Panc1 (cell line): ENCODE measurements around the gene TDO2. TPM values are rescaled to one million over a fixed set of nuclear protein-coding genes. Genes with fewer than 3 reads are reported as not detected.

ENCODE experiments used
- ATAC-seq: fragments of 200-7000 bp; cut with Tn5 transposase; 2 replicates; pipeline ENCODE4 v1.9.1; 2020; ENCODE audit warnings: mild to moderate bottlenecking, moderate library complexity
- BruUV-seq: library from RNA; stranded (reverse); fragments of 400-500 nt; replicated peaks from 2 replicates; lab custom pipeline; 2021; lab: Mats Ljungman, UMichigan
- CTCF ChIA-PET: fragments of 300-600 bp; sonication (Branson Sonifier 250); formaldehyde crosslinking; loops from one replicate; lab custom pipeline; 2022; ENCODE audit warnings: antibody characterized with exemption; lab: Charles Lee
- POLR2A ChIA-PET: fragments of 300-600 bp; sonication (Branson Sonifier 250); formaldehyde crosslinking; loops from one replicate; lab custom pipeline; 2022; ENCODE audit warnings: antibody characterized with exemption; lab: Charles Lee
- DNase-seq: peaks from one replicate; pipeline ENCODE4 v3.0.0-alpha.2; 2010; ENCODE audit warnings: low read depth, low spot score
- H3K27ac ChIP-seq: 2 replicates; pipeline ENCODE4 v1.5.1; 2011; ENCODE audit warnings: mild to moderate bottlenecking, low read length, inconsistent platforms
- H3K27me3 ChIP-seq: fragments of 200-500 bp; sonication (Bioruptor generic); 2 replicates; pipeline ENCODE4 v1.6.0; 2014; ENCODE audit warnings: low read length, inconsistent platforms; ENCODE audit not compliant: control insufficient read depth, insufficient read depth
- H3K36me3 ChIP-seq: fragments of 200-500 bp; sonication (Bioruptor generic); 2 replicates; pipeline ENCODE4 v1.5.1; 2014; ENCODE audit warnings: inconsistent platforms, mild to moderate bottlenecking, low read length, moderate library complexity; ENCODE audit not compliant: control insufficient read depth, insufficient read depth
- H3K4me1 ChIP-seq: 2 replicates; pipeline ENCODE4 v1.5.1; 2011; ENCODE audit warnings: inconsistent platforms, mild to moderate bottlenecking, low read length, moderate library complexity; ENCODE audit not compliant: control insufficient read depth, insufficient read depth
- H3K4me3 ChIP-seq, 2 experiments: 2 replicates each; pipeline ENCODE4 v1.5.1; 2011 to 2012; ENCODE audit warnings: low read depth in 2 of 2, low read length in 2 of 2, mild to moderate bottlenecking in 2 of 2, inconsistent platforms in 1 of 2, moderate library complexity in 1 of 2
- H3K9me3 ChIP-seq: fragments of 200-500 bp; sonication (Bioruptor generic); 2 replicates; pipeline ENCODE4 v1.5.1; 2014; ENCODE audit warnings: low read depth, mild to moderate bottlenecking, inconsistent platforms, low read length, moderate library complexity; ENCODE audit not compliant: control insufficient read depth, insufficient read depth
- POLR2AphosphoS5 ChIP-seq: IDR thresholded peaks from 2 replicates; pipeline ENCODE4 v1.6.1; 2012; ENCODE audit warnings: mild to moderate bottlenecking, low read depth, low read length, moderate library complexity
- SIN3A ChIP-seq: IDR thresholded peaks from 2 replicates; pipeline ENCODE4 v1.6.1; 2012; ENCODE audit warnings: low read depth, mild to moderate bottlenecking, low read length, moderate library complexity, borderline replicate concordance; ENCODE audit not compliant: insufficient read depth
- TCF7L2 ChIP-seq: IDR thresholded peaks from 2 replicates; pipeline ENCODE4 v1.6.1; 2011; ENCODE audit warnings: mild to moderate bottlenecking, low read depth, low read length, inconsistent platforms
- in situ Hi-C: cut with HindIII; loops from 2 replicates; pipeline ENCODE4 v1.10.0; 2016; ENCODE audit warnings: low sequenced_read_pairs, low pct_unique_long_range_greater_than_20kb
- intact Hi-C: fragments of 100-400 bp; cut with micrococcal nuclease; formaldehyde crosslinking; loops from one replicate; pipeline ENCODE4 v1.10.0; 2022; ENCODE audit not compliant: unreplicated experiment
- total RNA-seq: library from RNA; stranded (reverse); gene quantifications from one replicate; pipeline ENCODE4 v1.2.1, GENCODE V29; 2021; ENCODE audit not compliant: unreplicated experiment
- TF ChIP-seq, protein P1 (sequence below), 2 experiments: IDR thresholded peaks; 2 replicates each; pipeline ENCODE4 v1.6.1; 2011 to 2012; ENCODE audit warnings: low read depth in 2 of 2, control low read depth in 1 of 2, low read length in 1 of 2, mild to moderate bottlenecking in 1 of 2, moderate library complexity in 1 of 2; ENCODE audit not compliant: insufficient read depth in 1 of 2
- TF ChIP-seq, protein P2 (sequence below): fragments of 450-650 bp; IDR thresholded peaks from 2 replicates; pipeline ENCODE4 v1.5.1; 2017; ENCODE audit warnings: mild to moderate bottlenecking

Gene TDO2
- total RNA-seq, 1 experiment from 2014 or later, result 0.13 TPM

DNA sequence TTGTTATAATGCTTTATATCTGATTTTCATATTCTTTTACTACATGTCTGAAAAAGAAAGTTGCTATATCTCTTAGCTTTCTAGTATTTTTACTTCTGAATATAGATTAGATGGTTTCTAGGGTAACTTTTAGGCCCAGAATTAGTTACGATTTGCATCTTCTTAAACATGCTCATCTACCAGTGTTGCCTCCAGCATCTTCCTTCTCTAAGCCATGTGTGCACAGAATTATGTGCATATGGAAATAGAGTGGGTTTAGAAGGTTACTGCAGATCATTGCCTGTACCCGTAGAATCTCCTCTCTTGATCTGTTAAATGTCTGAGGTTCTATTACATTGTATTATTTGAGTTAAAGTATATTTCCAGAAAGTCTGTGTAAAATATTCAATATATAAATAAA is 2.5 kb upstream of the TDO2 start:
- intact Hi-C loops (loop anchor here (10.0 kb wide), 1 partner anchor 76 kb away; no protein-coding TSS in a partner anchor), in situ Hi-C loops (no loop called here)
- ChIA-PET CTCF (no interaction called here), POLR2A (no interaction called here)
- no peaks in the 10 kb centered on the region for H3K4me1 ChIP-seq
- H3K27ac ChIP-seq, result no peak overlapping the region
- no peaks in the 10 kb centered on the region for H3K27me3 ChIP-seq
- no TSS peak for BruUV-seq
- H3K4me3 ChIP-seq, result no peak overlapping the region
- no peaks in the 10 kb centered on the region for H3K9me3 ChIP-seq
- ATAC-seq, result no peak
- H3K36me3 ChIP-seq, result no peaks in the 10 kb centered on the region
- DNase-seq, result no peak
- TF ChIP-seq, protein P1, sequence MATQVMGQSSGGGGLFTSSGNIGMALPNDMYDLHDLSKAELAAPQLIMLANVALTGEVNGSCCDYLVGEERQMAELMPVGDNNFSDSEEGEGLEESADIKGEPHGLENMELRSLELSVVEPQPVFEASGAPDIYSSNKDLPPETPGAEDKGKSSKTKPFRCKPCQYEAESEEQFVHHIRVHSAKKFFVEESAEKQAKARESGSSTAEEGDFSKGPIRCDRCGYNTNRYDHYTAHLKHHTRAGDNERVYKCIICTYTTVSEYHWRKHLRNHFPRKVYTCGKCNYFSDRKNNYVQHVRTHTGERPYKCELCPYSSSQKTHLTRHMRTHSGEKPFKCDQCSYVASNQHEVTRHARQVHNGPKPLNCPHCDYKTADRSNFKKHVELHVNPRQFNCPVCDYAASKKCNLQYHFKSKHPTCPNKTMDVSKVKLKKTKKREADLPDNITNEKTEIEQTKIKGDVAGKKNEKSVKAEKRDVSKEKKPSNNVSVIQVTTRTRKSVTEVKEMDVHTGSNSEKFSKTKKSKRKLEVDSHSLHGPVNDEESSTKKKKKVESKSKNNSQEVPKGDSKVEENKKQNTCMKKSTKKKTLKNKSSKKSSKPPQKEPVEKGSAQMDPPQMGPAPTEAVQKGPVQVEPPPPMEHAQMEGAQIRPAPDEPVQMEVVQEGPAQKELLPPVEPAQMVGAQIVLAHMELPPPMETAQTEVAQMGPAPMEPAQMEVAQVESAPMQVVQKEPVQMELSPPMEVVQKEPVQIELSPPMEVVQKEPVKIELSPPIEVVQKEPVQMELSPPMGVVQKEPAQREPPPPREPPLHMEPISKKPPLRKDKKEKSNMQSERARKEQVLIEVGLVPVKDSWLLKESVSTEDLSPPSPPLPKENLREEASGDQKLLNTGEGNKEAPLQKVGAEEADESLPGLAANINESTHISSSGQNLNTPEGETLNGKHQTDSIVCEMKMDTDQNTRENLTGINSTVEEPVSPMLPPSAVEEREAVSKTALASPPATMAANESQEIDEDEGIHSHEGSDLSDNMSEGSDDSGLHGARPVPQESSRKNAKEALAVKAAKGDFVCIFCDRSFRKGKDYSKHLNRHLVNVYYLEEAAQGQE (IDR thresholded peaks at IDR 0.05; ENCODE audit: insufficient read depth in 1 of 2, low read depth in 2 of 2, low read length in 1 of 2), result no peak
- TF ChIP-seq, protein P2, sequence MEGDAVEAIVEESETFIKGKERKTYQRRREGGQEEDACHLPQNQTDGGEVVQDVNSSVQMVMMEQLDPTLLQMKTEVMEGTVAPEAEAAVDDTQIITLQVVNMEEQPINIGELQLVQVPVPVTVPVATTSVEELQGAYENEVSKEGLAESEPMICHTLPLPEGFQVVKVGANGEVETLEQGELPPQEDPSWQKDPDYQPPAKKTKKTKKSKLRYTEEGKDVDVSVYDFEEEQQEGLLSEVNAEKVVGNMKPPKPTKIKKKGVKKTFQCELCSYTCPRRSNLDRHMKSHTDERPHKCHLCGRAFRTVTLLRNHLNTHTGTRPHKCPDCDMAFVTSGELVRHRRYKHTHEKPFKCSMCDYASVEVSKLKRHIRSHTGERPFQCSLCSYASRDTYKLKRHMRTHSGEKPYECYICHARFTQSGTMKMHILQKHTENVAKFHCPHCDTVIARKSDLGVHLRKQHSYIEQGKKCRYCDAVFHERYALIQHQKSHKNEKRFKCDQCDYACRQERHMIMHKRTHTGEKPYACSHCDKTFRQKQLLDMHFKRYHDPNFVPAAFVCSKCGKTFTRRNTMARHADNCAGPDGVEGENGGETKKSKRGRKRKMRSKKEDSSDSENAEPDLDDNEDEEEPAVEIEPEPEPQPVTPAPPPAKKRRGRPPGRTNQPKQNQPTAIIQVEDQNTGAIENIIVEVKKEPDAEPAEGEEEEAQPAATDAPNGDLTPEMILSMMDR, result no peak
- TF ChIP-seq POLR2AphosphoS5 (no peak), TCF7L2 (no peak), SIN3A (no peak)

- ChIA-PET CTCF (no interaction called here), POLR2A (no interaction called here)
- no peak for TF ChIP-seq SIN3A
- TF ChIP-seq, protein P2, result no peak
- TF ChIP-seq, protein P1 (IDR thresholded peaks at IDR 0.05; ENCODE audit: insufficient read depth in 1 of 2, low read depth in 2 of 2, low read length in 1 of 2), result no peak
- TF ChIP-seq TCF7L2, result no peak
- no peak for TF ChIP-seq POLR2AphosphoS5
- no peak overlapping the region for H3K27ac ChIP-seq
- no peaks in the 10 kb centered on the region for H3K36me3 ChIP-seq
- H3K9me3 ChIP-seq, result no peaks in the 10 kb centered on the region
- in situ Hi-C loops (no loop called here), intact Hi-C loops (loop anchor here (10.0 kb wide), 1 partner anchor 80 kb away; no protein-coding TSS in a partner anchor)
- H3K4me1 ChIP-seq, result no peaks in the 10 kb centered on the region
- BruUV-seq, result no TSS peak
- no peaks in the 10 kb centered on the region for H3K27me3 ChIP-seq
- no peak for ATAC-seq
- DNase-seq, result no peak
- no peak overlapping the region for H3K4me3 ChIP-seq
These were observed 835 bp downstream of the TDO2 start for GRCh38 chr4:155904331-155904730.
